Ascending aorta (tissue), 2 donors: Measurements from ENCODE around the gene IFI16. TPM values are rescaled to one million over a fixed set of nuclear protein-coding genes. Genes with fewer than 3 reads are reported as not detected.
"Not testable (repeated sequence)": the region's sequence is repeated elsewhere in the genome, so short reads cannot be mapped to it uniquely, and the experiment has no call there.

Source experiments
- DNase-seq, 2 donors: peaks; one replicate each; pipeline ENCODE4 v3.0.0-alpha.2; 2019; ENCODE audit warnings: low spot score in 2 of 2
- H3K27ac ChIP-seq, 2 donors: fragments of 200-600 bp; sonication (generic); one replicate each; pipeline ENCODE4 v1.5.1; 2016 to 2017; ENCODE audit warnings: mild to moderate bottlenecking in 1 of 2
- H3K27me3 ChIP-seq: fragments of 200-600 bp; sonication (generic); one replicate; pipeline ENCODE4 v1.5.1; 2017
- H3K36me3 ChIP-seq, 2 donors: fragments of 200-600 bp; sonication (generic); one replicate each; pipeline ENCODE4 v1.5.1; 2016
- H3K4me1 ChIP-seq, 2 donors: fragments of 200-600 bp; sonication (generic); one replicate each; pipeline ENCODE4 v1.5.1; 2016 to 2017; ENCODE audit warnings: mild to moderate bottlenecking in 1 of 2
- H3K4me3 ChIP-seq, 2 donors: fragments of 200-600 bp; sonication (generic); one replicate each; pipeline ENCODE4 v1.5.1; 2016 to 2017; ENCODE audit warnings: mild to moderate bottlenecking in 1 of 2
- H3K9me3 ChIP-seq, 2 donors: fragments of 200-600 bp; sonication (generic); one replicate each; pipeline ENCODE4 v1.5.1; 2016
- CTCF ChIP-seq, 3 experiments: fragments of 200-600 bp in 2 of 3; fragments of 450-650 bp in 1 of 3; sonication (generic) in 2 of 3; IDR thresholded peaks; one replicate each; pipeline ENCODE4 v1.5.1; 2016 to 2019; ENCODE audit warnings: antibody characterized with exemption in 3 of 3, mild to moderate bottlenecking in 1 of 3, moderate library complexity in 1 of 3
- intact Hi-C: fragments of 100-400 bp; cut with DNase I; formaldehyde crosslinking; loops from one replicate; pipeline ENCODE4 v1.15.1; 2023
- total RNA-seq: library from RNA; depleted of rRNA; stranded (reverse); fragments of >200 nt; gene quantifications from one replicate; pipeline ENCODE4 v1.1.0, GENCODE V29; 2016

The IFI16 gene
- total RNA-seq, 1 donor from 2014 or later, result 61.2 TPM

GRCh38 chr1:159025043-159025442 is 15.3 kb downstream of the IFI16 start:
- H3K36me3 ChIP-seq, result peaks cover 9 to 33% of the 10 kb centered on the region in 2 donors
- no peak overlapping the region for H3K4me3 ChIP-seq
- no peak for TF ChIP-seq CTCF (IDR thresholded peaks at IDR 0.05)
- H3K27me3 ChIP-seq, result no peaks in the 10 kb centered on the region
- H3K4me1 ChIP-seq, result no peaks in the 10 kb centered on the region
- intact Hi-C loops, result no loop called here
- no peaks in the 10 kb centered on the region for H3K9me3 ChIP-seq
- DNase-seq, result no peak
- H3K27ac ChIP-seq, result no peak overlapping the region

- H3K27me3 ChIP-seq, H3K4me1 ChIP-seq, H3K9me3 ChIP-seq, H3K4me3 ChIP-seq, intact Hi-C loops, DNase-seq, H3K27ac ChIP-seq: not testable (repeated sequence)
- peaks cover 10 to 29% of the 10 kb centered on the region in 2 donors for H3K36me3 ChIP-seq
Observed at GRCh38 chr1:159026841-159027240, 17.1 kb downstream of the IFI16 start.

GRCh38 chr1:159030311-159030710 is 20.6 kb downstream of the IFI16 start:
- Histone ChIP-seq H3K36me3 (peaks cover 20 to 44% of the 10 kb centered on the region in 2 donors), H3K9me3 (no peaks in the 10 kb centered on the region), H3K4me3 (no peak overlapping the region), H3K27ac (no peak overlapping the region), H3K27me3 (no peaks in the 10 kb centered on the region), H3K4me1 (no peaks in the 10 kb centered on the region)
- intact Hi-C loops, result no loop called here
- no peak for DNase-seq
- TF ChIP-seq CTCF (IDR thresholded peaks at IDR 0.05), result no peak

GRCh38 chr1:159030877-159031447 is 21.3 kb downstream of the IFI16 start:
- Histone ChIP-seq H3K4me1 (no peaks in the 10 kb centered on the region), H3K4me3 (no peak overlapping the region), H3K27ac (no peak overlapping the region), H3K9me3 (no peaks in the 10 kb centered on the region), H3K36me3 (peaks cover 20 to 50% of the 10 kb centered on the region in 2 donors), H3K27me3 (no peaks in the 10 kb centered on the region)
- intact Hi-C loops, result no loop called here
- DNase-seq, result no peak
- no peak for TF ChIP-seq CTCF (IDR thresholded peaks at IDR 0.05)

- peaks cover 40 to 78% of the 10 kb centered on the region in 2 donors for H3K36me3 ChIP-seq
- TF ChIP-seq CTCF (IDR thresholded peaks at IDR 0.05), result no peak
- H3K4me3 ChIP-seq, result no peak overlapping the region
- no peaks in the 10 kb centered on the region for H3K4me1 ChIP-seq
- intact Hi-C loops, result no loop called here
- no peak for DNase-seq
- no peaks in the 10 kb centered on the region for H3K27me3 ChIP-seq
- no peaks in the 10 kb centered on the region for H3K9me3 ChIP-seq
- H3K27ac ChIP-seq, result no peak overlapping the region
Observed at GRCh38 chr1:159040206-159040605, 30.5 kb downstream of the IFI16 start.

GRCh38 chr1:159040893-159041724 is 31.4 kb downstream of the IFI16 start:
- intact Hi-C loops, result no loop called here

GRCh38 chr1:159046486-159046885 is 36.8 kb downstream of the IFI16 start:
- H3K4me1 ChIP-seq, H3K27ac ChIP-seq, DNase-seq, H3K9me3 ChIP-seq, H3K4me3 ChIP-seq, intact Hi-C loops, H3K27me3 ChIP-seq: not testable (repeated sequence)
- peaks cover 18 to 53% of the 10 kb centered on the region in 2 donors for H3K36me3 ChIP-seq

More at GRCh38 chr1:159040893-159041724, 31.4 kb downstream of the IFI16 start:
- Histone ChIP-seq H3K36me3 (peaks cover 41 to 77% of the 10 kb centered on the region in 2 donors), H3K9me3 (no peaks in the 10 kb centered on the region), H3K27me3 (no peaks in the 10 kb centered on the region), H3K4me1 (no peaks in the 10 kb centered on the region), H3K27ac (no peak overlapping the region), H3K4me3 (no peak overlapping the region)
- TF ChIP-seq CTCF (IDR thresholded peaks at IDR 0.05), result no peak
- no peak for DNase-seq
